NCI-H510A treated with DMSO at 0.1 percent for 48 hours (cell line): ENCODE results near the gene MCFD2.
"Not testable (repeated sequence)": the region's sequence is repeated elsewhere in the genome, so short reads cannot be mapped to it uniquely, and the experiment has no call there.

Experiments
- DNase-seq: peaks from one replicate; lab custom pipeline; 2025; lab: John Stamatoyannopoulos, UW

The MCFD2 gene

GRCh38 chr2:46937471-46937901, 21.9 kb upstream of the MCFD2 start:
- no peak for DNase-seq

- DNase-seq, result no peak
Measured at GRCh38 chr2:46936566-46936965, 21.0 kb upstream of the MCFD2 start.

GRCh38 chr2:46935071-46935470, 19.5 kb upstream of the MCFD2 start:
- DNase-seq, result no peak

GRCh38 chr2:46929612-46930011, 14.0 kb upstream of the MCFD2 start:
- no peak for DNase-seq

GRCh38 chr2:46926863-46927262, 11.3 kb upstream of the MCFD2 start:
- DNase-seq, result no peak

- no peak for DNase-seq
Measured at GRCh38 chr2:46925474-46926351, 10.1 kb upstream of the MCFD2 start.

- DNase-seq, result no peak
Measured at GRCh38 chr2:46924608-46925007, 9.0 kb upstream of the MCFD2 start.

- no peak for DNase-seq
Measured at GRCh38 chr2:46924038-46924437, 8.4 kb upstream of the MCFD2 start.

GRCh38 chr2:46923041-46923528, 7.5 kb upstream of the MCFD2 start:
- no peak for DNase-seq

GRCh38 chr2:46922606-46923005, 7.0 kb upstream of the MCFD2 start:
- DNase-seq, result no peak

- DNase-seq, result no peak
Measured at GRCh38 chr2:46921676-46922448, 6.3 kb upstream of the MCFD2 start.

- no peak for DNase-seq
Measured at GRCh38 chr2:46917628-46918027, 2.0 kb upstream of the MCFD2 start.

GRCh38 chr2:46915811-46916630, 415 bp upstream of the MCFD2 start:
- DNase-seq, result peak; percentile 83

GRCh38 chr2:46914578-46915230, 902 bp downstream of the MCFD2 start:
- no peak for DNase-seq

GRCh38 chr2:46913471-46914381, 1.9 kb downstream of the MCFD2 start:
- DNase-seq, result no peak

- DNase-seq, result no peak
Measured at GRCh38 chr2:46909771-46910419, 5.7 kb downstream of the MCFD2 start.

- no peak for DNase-seq
Measured at GRCh38 chr2:46909150-46909549, 6.5 kb downstream of the MCFD2 start.

- not testable (repeated sequence) for DNase-seq
Measured at GRCh38 chr2:46904908-46905678, 10.5 kb downstream of the MCFD2 start.

GRCh38 chr2:46902980-46903379, 12.6 kb downstream of the MCFD2 start:
- DNase-seq, result not testable (repeated sequence)
